Astrocyte of the cerebellum (primary cell): ENCODE measurements around the gene TMEM82.

Experiments
- DNase-seq: peaks from one replicate; pipeline ENCODE4 v3.0.0-alpha.2; 2011; ENCODE audit warnings: low read depth
- H3K4me3 ChIP-seq: 2 replicates; pipeline ENCODE4 v1.5.1; 2011; ENCODE audit warnings: mild to moderate bottlenecking, low read depth, low read length, moderate library complexity
- in situ Hi-C: cut with HindIII; loops from 2 replicates; pipeline ENCODE4 v1.10.0; 2017; ENCODE audit warnings: low sequenced_read_pairs
- TF ChIP-seq, protein P1 (sequence below): IDR thresholded peaks from 2 replicates; pipeline ENCODE4 v1.5.1; 2012; ENCODE audit warnings: low read length, low read depth, moderate library complexity, mild to moderate bottlenecking; ENCODE audit errors: missing control alignments

The TMEM82 gene

DNA sequence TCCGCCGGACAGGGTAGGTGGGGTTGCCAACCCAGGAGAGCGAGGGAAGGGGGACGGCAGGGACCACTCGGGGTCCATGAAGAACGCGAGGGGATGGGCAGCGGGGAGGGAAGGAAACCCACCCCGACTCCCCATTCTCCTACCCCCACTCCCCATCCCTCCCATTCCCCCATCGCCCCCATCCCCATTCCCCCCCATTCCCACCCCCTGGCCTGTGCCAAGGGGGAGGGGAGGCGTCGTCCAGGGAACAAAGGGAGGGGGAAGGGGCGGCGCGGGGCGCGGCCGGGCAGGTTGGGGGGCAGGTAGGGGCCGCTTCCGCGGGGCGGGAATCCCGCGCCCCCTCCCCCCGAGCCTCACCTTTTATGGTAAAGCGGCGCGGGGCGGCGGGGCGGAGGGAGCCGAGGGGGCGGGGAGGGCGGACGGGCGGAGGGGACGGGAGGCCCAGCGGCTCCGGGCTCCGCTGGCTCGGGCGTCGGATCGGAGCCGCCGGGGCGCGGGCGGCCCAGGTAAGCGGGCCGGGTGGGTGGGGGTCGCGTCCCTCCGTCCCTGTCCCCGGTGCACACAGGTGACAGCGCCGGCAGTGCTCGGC is 16.1 kb downstream of the TMEM82 start, which contains the start of gene FBLIM1:
Gene FBLIM1 (plus strand): TSS at position 453 of the 589 bp plus-strand sequence. CDS start 6,189 bp downstream, outside the sequence.
- in situ Hi-C loops = no loop called here
- peak within 1 kb of the TSS; percentile 84 for H3K4me3 ChIP-seq
- no peak for DNase-seq
- TF ChIP-seq, protein P1, sequence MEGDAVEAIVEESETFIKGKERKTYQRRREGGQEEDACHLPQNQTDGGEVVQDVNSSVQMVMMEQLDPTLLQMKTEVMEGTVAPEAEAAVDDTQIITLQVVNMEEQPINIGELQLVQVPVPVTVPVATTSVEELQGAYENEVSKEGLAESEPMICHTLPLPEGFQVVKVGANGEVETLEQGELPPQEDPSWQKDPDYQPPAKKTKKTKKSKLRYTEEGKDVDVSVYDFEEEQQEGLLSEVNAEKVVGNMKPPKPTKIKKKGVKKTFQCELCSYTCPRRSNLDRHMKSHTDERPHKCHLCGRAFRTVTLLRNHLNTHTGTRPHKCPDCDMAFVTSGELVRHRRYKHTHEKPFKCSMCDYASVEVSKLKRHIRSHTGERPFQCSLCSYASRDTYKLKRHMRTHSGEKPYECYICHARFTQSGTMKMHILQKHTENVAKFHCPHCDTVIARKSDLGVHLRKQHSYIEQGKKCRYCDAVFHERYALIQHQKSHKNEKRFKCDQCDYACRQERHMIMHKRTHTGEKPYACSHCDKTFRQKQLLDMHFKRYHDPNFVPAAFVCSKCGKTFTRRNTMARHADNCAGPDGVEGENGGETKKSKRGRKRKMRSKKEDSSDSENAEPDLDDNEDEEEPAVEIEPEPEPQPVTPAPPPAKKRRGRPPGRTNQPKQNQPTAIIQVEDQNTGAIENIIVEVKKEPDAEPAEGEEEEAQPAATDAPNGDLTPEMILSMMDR = no peak

DNA sequence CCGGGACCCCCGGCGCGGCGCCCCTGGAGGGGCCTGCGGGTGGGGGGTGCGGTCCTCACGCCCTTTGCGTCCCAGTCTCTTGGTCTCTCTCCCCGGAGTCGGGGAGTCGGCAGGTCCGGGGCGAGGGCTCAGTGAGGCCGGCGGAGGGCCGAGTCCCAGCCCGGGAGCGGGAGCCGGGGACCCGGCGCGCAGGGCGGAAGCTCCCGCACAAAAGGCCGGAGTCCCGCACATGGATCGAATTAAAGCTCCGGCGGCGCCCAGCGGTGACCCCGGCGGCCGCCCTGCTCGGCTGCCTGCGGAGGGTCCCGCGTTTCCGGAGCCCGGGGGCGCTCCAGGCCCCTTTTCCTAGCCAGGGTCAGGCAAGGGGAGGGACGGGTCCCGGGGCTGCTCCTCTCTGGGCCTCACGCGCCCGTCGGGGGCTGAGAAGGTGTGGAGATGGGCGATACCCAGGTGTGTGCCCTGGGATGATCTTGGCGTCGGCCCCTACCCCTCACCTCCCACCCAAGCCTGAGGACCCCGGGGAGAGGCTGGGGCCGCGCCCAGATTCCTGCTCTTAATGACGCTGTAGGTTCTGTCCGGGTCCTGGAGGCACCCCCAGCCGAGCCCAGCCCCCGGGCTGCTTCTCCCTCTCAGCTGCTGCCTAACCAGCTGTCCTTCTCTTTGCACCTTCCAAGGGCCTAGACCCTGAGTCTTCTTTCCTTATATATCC is 16.8 kb downstream of the TMEM82 start:
- in situ Hi-C loops = no loop called here
- peak overlapping the region; percentile 84 for H3K4me3 ChIP-seq
- no peak for DNase-seq
- TF ChIP-seq, protein P1 = no peak

DNA sequence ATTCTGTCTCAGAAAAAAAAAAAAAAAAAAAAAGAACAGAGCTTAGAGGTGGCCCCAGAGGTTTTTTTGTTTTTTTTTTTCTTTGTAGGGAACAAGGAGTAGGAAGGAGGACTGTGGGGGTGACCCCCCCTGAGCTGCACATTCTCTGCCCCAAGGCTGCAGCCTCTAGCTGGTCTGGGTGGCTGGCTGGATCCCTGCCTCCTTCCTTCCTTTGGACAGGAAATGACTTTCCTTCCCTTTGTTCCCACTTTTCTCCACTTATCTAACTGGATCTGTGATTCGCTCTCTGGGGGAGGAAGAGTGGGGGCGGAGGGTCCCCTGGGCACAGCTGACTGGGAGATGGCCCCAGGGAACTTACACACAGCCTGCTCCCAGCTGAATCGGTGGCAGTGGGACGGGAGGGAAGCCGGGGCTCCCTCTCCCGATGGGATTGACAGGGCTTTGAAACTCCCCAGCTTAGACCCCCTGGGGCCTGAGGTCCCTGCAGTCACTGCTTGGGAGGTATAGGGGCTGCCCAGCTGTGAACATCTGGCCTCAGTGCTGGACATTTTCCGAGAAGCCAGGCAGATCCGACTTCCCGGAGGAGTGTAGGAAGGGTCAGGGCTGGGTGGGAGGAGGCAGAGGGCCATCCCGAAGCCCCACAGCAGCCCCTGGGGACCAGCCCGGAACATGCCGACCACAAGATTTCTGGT is 18.4 kb downstream of the TMEM82 start:
- in situ Hi-C loops = no loop called here
- TF ChIP-seq, protein P1 = no peak
- peak; percentile 19 for DNase-seq
- peak overlapping the region; percentile 84 for H3K4me3 ChIP-seq

DNA sequence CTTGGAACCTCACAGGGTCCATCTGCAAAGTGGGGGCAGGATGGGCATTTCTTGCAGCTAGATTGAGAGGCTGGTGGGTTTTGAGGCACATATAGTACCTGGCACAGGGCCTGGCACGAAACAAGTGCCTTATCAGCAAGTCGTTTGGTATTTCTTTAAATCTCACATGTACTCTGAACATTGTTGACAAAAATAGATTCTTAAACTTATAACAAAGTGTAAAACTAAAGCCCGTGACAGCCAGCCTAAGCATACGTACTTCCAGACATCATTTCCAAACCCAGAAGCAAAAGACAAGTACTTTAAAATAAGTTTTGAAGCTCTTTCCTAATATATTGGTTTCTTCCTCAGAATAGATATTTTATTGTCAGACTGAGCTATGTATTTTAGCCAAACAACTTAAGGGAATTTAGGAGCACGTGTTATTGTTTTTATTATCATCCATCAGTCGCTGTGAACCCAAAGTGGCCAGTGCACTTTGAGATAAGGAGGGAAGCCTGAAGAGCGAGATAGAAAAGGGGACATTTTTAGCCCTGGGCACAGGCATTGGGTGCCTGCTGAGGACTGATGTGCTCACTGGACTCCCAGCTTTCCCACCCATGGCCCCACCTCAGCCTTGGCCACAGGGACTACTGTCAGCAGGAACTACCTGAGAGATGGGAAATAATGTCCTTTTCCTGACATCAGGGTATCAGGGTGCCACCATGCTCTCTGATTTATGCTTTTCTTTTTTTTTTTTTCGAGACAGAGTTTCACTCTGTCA is 19.2 kb downstream of the TMEM82 start:
- H3K4me3 ChIP-seq = peak overlapping the region; percentile 84
- in situ Hi-C loops = no loop called here

GRCh38 chr1:15762546-15762945 is 20.2 kb downstream of the TMEM82 start:
- TF ChIP-seq, protein P1 = no peak
- in situ Hi-C loops = no loop called here
- no peak overlapping the region for H3K4me3 ChIP-seq
- DNase-seq = no peak

More for the DNA sequence above, 19.2 kb downstream of the TMEM82 start:
- TF ChIP-seq, protein P1 = no peak
- DNase-seq = no peak

GRCh38 chr1:15764269-15764764 is 22.0 kb downstream of the TMEM82 start:
- DNase-seq = no peak
- in situ Hi-C loops = no loop called here

More at GRCh38 chr1:15764269-15764764, 22.0 kb downstream of the TMEM82 start:
- TF ChIP-seq, protein P1 = no peak
- no peak overlapping the region for H3K4me3 ChIP-seq
